ENCODE results near the gene COX7B. TPM values are rescaled to one million over a fixed set of nuclear protein-coding genes. Genes with fewer than 3 reads are reported as not detected.

Gene COX7B
- total RNA-seq, 3 donors from 2014 or later (not counting 1 experiment from before 2014, with no cell fraction given) = 133 to 168 (median 136) TPM

GRCh38 chrX:77946571-77946970 lies 47.3 kb downstream of the COX7B start:
- TF ChIP-seq CTCF (IDR thresholded peaks at IDR 0.05) = no peak

GRCh38 chrX:77949840-77950239 lies 50.6 kb downstream of the COX7B start:
- Histone ChIP-seq H3K4me3 (ENCODE audit: low read length) (no peak overlapping the region), H3K27me3 (ENCODE audit: control insufficient read depth, insufficient read depth, low read length) (no peaks in the 10 kb centered on the region), H3K27ac (ENCODE audit: low read length) (no peak overlapping the region), H3K9me3 (ENCODE audit: control insufficient read depth, insufficient read depth, low read length) (no peaks in the 10 kb centered on the region), H3K36me3 (ENCODE audit: control insufficient read depth, insufficient read depth, low read length) (no peaks in the 10 kb centered on the region), H3K4me1 (ENCODE audit: control insufficient read depth, insufficient read depth, low read length) (no peaks in the 10 kb centered on the region)
- Mint-ChIP-seq H3K27ac (no peak overlapping the region), H3K4me1 (no peaks in the 10 kb centered on the region), H3K36me3 (no peaks in the 10 kb centered on the region), H3K9me3 (no peaks in the 10 kb centered on the region), H3K4me3 (no peak overlapping the region), H3K27me3 (ENCODE audit: low read depth in 2 of 2) (no peaks in the 10 kb centered on the region)
- intact Hi-C loops (cut with micrococcal nuclease) = no loop called here
- DNase-seq (no peak), ATAC-seq (no peak)
- WGBS (ENCODE audit: insufficient coverage) = 96% methylated on average over 2 of the region's 2 CpGs
- TF ChIP-seq CTCF (IDR thresholded peaks at IDR 0.05) = no peak

More at GRCh38 chrX:77946571-77946970, 47.3 kb downstream of the COX7B start:
- Histone ChIP-seq H3K4me1 (ENCODE audit: control insufficient read depth, insufficient read depth, low read length) (no peaks in the 10 kb centered on the region), H3K4me3 (ENCODE audit: low read length) (no peak overlapping the region), H3K27me3 (ENCODE audit: control insufficient read depth, insufficient read depth, low read length) (no peaks in the 10 kb centered on the region), H3K36me3 (ENCODE audit: control insufficient read depth, insufficient read depth, low read length) (no peaks in the 10 kb centered on the region), H3K27ac (ENCODE audit: low read length) (no peak overlapping the region), H3K9me3 (ENCODE audit: control insufficient read depth, insufficient read depth, low read length) (no peaks in the 10 kb centered on the region)
- no peaks in the 10 kb centered on the region for H3K9me3 Mint-ChIP-seq
- ATAC-seq (no peak), DNase-seq (no peak)
- no peaks in the 10 kb centered on the region for H3K27me3 Mint-ChIP-seq (ENCODE audit: low read depth in 2 of 2)
- H3K4me3 Mint-ChIP-seq = no peak overlapping the region
- whole genome bisulfite sequencing (ENCODE audit: insufficient coverage) = no CpG with 5 or more reads among the region's 2 CpGs
- H3K27ac Mint-ChIP-seq = no peak overlapping the region
- intact Hi-C loops (cut with micrococcal nuclease) = no loop called here
- H3K36me3 Mint-ChIP-seq = no peaks in the 10 kb centered on the region
- H3K4me1 Mint-ChIP-seq = no peaks in the 10 kb centered on the region

GRCh38 chrX:77952173-77952572 lies 52.9 kb downstream of the COX7B start:
- Histone ChIP-seq H3K9me3 (ENCODE audit: control insufficient read depth, insufficient read depth, low read length) (no peaks in the 10 kb centered on the region), H3K4me1 (ENCODE audit: control insufficient read depth, insufficient read depth, low read length) (peaks cover 3% of the 10 kb centered on the region), H3K27me3 (ENCODE audit: control insufficient read depth, insufficient read depth, low read length) (no peaks in the 10 kb centered on the region), H3K4me3 (ENCODE audit: low read length) (no peak overlapping the region), H3K36me3 (ENCODE audit: control insufficient read depth, insufficient read depth, low read length) (no peaks in the 10 kb centered on the region), H3K27ac (ENCODE audit: low read length) (no peak overlapping the region)
- Mint-ChIP-seq H3K36me3 (no peaks in the 10 kb centered on the region), H3K27ac (no peak overlapping the region), H3K4me1 (peaks cover 13 to 14% of the 10 kb centered on the region in 2 donors), H3K4me3 (no peak overlapping the region), H3K9me3 (peaks cover 0 to 2% of the 10 kb centered on the region in 2 donors), H3K27me3 (ENCODE audit: low read depth in 2 of 2) (no peaks in the 10 kb centered on the region)
- intact Hi-C loops (cut with micrococcal nuclease) = no loop called here
- DNase-seq (no peak), ATAC-seq (no peak)
- TF ChIP-seq CTCF (IDR thresholded peaks at IDR 0.05) = no peak
- WGBS (ENCODE audit: insufficient coverage) = no CpG with 5 or more reads among the region's 1 CpG

- Histone ChIP-seq H3K9me3 (ENCODE audit: control insufficient read depth, insufficient read depth, low read length) (no peaks in the 10 kb centered on the region), H3K36me3 (ENCODE audit: control insufficient read depth, insufficient read depth, low read length) (no peaks in the 10 kb centered on the region), H3K27ac (ENCODE audit: low read length) (no peak overlapping the region), H3K4me3 (ENCODE audit: low read length) (no peak overlapping the region), H3K4me1 (ENCODE audit: control insufficient read depth, insufficient read depth, low read length) (peaks cover 3% of the 10 kb centered on the region), H3K27me3 (ENCODE audit: control insufficient read depth, insufficient read depth, low read length) (no peaks in the 10 kb centered on the region)
- WGBS (ENCODE audit: insufficient coverage) = no CpG with 5 or more reads among the region's 1 CpG
- no peak for DNase-seq
- Mint-ChIP-seq H3K27me3 (ENCODE audit: low read depth in 2 of 2) (no peaks in the 10 kb centered on the region), H3K4me3 (no peak overlapping the region), H3K4me1 (peaks cover 23 to 25% of the 10 kb centered on the region in 2 donors), H3K27ac (no peak overlapping the region), H3K9me3 (peaks cover 0 to 2% of the 10 kb centered on the region in 2 donors), H3K36me3 (no peaks in the 10 kb centered on the region)
- ATAC-seq = no peak
- intact Hi-C loops (cut with micrococcal nuclease) = no loop called here
- TF ChIP-seq CTCF (IDR thresholded peaks at IDR 0.05) = no peak
Observed at GRCh38 chrX:77953302-77953701, 54.0 kb downstream of the COX7B start.

All from natural killer cell (primary cell).